Amygdala (tissue), 56 donors: ENCODE data around the gene CDKN1A.
"Not testable (repeated sequence)": the region's sequence is repeated elsewhere in the genome, so short reads cannot be mapped to it uniquely, and the experiment has no call there.

Source experiments
- DNase-seq, 56 donors: peaks; one replicate each; lab custom pipeline; 2025; lab: John Stamatoyannopoulos, UW

Gene CDKN1A

DNA sequence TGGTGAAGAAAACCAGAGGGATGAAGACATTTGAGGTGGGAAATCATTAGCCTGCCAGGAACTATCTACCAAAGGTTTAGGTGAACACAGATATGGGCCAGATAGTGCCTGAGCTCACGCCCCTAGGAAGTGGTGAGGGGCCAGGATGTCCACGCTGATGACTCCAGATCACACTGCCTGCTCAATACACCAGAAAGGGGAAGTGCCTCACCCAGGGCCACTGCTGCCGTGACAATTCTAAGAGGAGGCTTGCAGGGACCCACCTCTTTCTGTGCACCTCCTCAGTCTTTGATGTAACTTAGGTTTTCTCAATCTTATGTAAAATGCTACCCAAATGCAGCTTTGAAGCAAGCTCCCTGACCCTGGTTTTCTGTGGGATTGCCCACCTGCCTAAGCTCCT lies 13.7 kb downstream of the CDKN1A start:
- DNase-seq = no peak

DNA sequence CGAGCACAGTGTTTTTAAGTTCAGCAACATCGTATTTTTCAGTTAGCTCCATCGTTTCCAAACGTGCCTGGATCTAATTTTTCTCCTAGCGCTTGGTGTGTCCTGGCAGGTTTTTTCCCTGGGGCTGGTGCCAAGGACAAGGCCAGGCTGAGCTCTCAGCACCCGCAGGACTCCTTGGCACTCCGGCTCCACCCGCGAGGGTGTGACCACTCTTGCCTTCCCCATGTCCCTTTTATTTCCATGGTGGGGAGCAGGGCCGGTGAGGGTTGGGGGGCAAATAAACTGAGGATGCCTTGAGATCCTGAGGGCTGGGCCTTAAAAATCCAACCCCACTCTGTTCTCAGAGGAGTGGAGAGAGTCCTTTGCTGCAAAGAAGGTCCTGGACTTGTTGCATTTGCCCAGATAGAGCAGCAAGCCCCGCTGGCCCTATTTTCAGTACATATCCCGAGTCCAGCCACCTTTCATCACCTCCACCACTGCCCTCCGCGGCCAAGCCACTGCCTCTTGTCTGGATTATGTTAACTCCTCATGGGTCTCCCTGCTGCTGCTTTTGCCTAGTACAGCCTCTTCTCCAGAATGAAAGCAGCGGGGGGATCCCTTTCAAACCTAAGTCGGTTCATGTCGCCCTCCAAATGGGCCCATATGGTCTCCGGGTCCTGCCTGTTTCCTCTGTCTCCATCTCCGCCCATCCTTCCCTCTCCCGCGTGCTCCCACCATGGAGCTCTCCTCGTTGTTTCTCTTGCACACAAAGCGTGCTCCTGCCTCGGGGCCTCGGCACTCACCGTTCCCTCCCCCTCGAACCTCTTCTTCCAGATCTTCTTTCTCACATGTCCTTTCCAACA lies 14.6 kb downstream of the CDKN1A start:
- peak in 2 of 56 donors; percentile 6 to 12 for DNase-seq

DNA sequence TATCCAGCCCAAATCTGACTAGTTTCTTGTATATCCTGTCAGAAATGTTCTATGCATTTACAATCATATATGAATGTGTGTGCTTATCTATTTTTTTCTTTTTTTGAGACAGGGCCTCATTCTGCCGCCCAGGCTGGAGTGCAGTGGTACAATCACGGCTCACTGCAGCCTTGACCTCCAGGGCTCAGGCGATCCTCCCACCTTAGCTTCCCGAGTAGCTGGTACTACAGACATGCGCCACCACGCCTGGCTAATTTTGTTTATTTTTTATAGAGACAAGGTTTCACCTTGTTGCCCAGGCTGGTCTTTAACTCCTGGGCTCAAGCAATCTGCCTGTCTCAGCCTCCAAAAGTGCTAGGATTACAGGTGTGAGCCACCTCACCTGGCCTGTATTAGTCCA lies 16.1 kb downstream of the CDKN1A start:
- no peak for DNase-seq

DNA sequence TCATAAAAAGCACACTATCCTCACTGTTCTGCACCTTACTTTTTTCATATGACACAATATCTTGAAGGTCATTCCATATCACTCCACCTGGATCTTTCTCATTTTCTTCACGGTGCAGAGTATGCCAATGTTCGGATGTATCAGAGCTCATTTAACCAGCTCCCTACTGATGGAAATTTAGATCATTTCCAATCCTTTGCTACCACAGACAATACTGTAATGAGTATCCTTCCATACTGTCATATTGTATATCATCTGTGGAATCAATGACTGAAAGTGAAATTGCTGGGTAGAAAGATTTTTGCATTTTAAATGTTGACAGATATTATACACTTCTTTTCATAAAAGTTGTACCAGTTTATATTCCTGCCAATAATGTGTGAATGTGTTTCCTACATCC lies 16.9 kb downstream of the CDKN1A start:
- DNase-seq = no peak

DNA sequence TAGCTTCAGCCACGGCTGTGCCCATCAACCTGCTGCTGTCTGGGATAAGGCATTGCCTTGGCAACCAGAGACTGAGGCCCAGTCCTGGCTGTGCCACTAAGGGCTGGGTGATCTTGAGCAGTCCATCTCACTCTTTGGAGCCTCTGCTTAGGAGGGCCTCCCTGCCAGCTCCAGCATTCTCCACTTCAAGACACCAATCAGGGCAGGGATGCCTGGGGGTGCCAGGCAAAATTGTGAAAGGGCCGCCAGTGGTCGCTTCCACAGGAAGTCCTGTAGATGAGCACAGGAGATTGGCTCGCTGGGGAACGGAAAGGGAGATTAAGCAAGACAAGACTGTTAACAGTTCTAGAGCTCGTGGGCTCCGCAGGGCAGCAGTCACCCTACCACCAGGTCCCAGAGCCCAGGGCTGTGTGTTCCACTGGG lies 19.0 kb downstream of the CDKN1A start, which contains the start of gene RAB44:
Gene RAB44 (plus strand): TSS at position 346 of the 423 bp plus-strand sequence. CDS start 6,410 bp downstream, outside the sequence.
- DNase-seq = no peak

DNA sequence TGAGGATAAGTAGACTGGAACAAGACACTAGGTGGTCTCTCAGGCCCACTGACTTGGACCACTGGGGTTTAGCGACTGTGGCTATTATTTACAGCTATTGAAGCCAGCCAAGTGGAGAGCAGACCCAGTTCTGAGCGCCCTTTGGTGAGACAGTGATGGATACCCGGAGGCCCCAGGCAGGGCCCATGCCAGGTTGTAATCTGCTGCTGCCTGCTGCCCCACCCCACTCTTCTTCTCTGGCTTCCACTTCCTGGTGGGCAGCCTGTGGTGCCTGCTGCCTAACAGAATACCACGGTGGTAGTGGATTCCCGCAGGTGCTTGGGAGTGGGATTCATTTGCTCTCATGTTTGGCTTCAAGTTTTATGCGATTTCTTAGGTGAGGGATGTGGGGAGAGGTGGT lies 19.7 kb downstream of the CDKN1A start:
- DNase-seq = no peak

DNA sequence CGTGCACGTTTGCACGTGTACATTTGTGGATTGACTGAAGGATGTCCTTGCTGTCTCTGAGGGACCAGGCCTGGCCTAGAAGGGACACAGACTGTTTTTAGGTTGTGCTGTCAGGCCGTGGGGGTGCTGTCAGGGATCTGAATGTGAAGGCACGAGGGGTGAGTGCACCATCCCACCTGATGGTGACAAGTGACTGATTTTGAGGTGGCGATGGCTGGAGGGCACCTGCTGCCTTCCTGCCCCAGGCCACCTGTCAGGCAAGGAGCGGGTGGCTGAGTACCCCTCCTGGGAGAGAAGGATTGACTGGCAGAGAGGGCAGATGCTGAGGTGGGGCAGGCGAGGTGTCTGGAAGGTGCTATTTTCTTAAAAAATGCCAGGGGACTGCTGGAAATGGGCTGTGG lies 20.4 kb downstream of the CDKN1A start:
- no peak for DNase-seq

DNA sequence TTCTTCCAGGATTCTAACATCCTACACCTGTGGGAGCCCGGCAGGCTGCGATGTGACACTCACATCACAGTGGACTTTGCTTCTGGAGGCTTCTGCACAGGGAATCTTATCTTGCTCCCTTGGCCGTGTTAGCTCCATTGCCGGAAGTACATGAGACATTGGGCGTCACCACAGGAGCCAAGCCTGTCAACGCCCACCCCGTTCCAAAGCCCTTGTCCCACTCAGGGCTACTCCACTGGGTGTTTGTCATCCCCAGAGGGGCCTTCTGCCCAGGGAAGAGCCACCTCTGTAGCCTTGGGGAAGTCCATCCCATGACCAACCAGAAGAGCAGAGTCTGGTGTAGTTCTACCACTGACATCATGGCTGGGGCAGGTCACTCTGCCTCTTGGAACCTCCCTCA lies 20.8 kb downstream of the CDKN1A start:
- DNase-seq = no peak

DNA sequence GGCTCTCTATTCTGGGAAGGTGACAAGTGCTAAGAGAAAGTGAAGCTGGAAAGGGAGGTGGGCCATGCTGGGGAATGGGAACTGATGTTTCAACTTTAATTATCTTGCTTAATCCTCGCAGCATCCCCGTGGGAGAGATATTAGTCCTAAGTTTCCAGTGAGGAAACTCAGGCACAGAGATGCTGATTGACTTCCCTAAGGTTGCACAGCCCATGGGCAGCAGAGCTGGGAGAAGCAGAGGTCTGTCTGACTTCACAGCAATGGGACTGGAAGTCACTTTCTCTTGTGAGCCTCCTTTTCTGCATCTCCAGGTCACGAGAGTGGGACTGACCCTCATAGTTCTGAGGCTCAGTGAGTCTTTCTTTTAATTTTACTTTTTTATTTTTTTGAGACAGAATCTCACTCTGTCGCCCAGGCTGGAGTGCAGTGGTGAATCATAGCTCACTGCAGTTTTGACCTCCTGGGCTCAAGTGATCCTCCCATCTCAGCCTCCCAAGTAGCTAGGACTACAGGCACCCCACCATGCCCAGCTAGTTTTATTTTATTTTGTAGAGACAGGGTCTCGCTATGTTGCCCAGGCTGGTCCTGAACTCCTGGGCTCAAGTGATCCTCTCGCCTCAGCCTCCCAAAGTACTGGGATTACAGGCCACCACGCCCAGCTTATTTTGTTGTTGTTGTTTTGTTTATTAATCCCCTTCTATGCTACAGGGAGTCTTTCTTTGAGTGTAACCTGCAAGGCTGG lies 21.7 kb downstream of the CDKN1A start:
- no peak for DNase-seq

DNA sequence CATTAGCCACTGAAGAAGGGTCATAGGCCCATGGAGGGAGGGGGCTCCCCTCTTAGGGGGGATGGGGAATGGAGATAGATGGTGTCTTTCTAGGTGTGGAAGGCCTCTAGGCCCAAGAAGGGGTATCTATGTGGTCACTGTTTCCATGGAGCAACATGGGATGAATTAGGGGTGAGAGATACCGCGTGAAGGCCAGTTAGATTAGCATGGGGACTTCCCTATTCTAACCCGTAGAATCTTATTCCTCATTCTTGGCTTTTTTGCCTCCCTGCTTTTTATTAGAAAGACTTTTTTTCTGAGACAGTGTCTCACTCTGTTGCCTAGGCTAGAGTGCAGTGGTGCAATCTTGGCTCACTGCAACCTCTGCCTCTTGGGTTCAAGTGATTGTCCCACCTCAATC lies 22.3 kb downstream of the CDKN1A start:
- DNase-seq = no peak

DNA sequence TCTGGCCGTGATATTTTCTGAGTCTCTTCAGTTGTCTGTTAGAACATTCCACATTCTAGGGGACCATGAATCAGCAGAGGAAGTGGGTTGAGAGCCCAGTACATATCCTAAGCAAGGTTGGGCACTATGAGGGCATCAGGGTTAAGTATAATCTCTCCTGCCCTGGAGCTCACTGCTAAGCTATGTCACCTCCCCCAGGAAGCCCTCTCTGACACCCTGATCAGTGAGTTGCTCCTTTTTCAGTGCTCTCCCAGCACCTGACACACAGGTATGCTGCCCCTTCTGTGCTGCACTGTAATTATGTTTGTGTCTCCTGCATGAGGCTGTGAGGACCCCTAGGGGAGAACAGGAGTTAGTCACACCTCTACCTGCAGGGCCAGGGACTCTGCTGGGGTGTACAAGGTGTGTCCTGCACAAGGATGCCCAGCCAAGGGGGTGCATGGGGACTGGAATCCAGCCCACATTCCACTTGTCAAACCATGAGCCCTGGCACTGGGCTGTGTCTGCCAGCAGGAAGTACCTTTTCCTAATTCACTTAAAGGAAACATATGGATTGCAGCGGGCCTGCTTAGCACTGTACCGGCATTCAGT lies 23.0 kb downstream of the CDKN1A start:
- DNase-seq = no peak

DNA sequence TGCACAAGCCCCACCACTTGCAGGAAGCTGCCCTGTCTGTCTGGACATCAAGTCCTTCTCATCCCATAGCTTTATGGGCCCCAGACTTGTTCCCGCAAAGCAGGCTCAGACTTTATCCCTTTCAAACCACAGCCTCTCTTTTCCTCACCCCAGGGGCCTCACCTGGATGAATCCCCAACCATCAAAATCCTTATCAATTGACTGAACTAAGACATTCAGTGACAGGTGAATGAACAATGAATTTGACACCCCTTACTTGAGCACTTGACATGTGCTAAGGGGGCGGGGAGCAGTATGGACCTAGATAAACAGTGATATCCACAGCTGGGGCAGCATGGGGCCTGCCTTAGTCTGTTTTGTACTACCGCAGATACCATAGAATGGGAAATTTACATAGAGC lies 24.1 kb downstream of the CDKN1A start:
- no peak for DNase-seq

DNA sequence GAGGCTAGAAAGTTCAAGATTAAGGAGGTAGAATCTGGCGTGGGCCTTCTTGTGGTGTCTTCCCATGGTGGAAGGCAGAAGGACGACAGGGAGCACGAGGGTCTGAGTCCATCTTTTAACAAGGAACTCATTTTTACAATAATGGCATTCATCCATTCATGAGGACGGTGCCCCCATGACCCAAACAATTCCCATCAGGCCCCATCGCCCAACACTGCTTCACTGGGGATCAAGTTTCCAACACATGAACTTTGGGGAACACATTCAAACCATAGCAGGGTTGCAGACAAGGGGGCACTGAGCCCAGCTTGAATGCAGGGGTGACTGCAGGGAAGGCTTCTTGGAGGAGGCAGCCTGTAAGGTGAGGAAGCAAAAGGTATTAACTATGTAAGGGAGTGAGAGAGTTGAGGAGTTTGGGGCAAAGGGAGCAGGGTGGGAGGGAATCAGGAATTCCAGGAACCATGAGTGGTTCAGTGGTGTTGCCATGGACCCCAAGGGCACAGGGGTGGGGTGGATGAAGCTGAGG lies 24.6 kb downstream of the CDKN1A start:
- DNase-seq = no peak

DNA sequence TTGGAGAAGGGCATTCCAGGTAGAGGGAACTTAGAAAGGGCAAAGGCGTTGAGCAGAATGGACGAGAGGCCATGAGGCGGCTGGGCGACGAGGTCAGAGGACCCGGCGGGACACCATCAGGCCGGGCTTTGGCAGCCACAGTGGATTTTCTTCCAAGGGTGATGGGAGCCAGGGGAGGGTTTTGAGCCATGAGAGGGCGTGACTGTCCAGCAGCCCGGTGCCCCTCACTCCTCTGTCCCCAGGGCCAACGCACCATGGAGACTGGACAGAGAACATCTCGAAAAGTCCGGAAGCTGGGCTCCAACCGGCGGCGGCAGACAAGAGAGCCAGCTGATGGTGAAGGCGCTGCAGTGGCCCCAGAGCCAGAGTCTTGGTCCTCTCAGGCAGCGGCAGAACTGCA lies 25.5 kb downstream of the CDKN1A start:
- DNase-seq = no peak

DNA sequence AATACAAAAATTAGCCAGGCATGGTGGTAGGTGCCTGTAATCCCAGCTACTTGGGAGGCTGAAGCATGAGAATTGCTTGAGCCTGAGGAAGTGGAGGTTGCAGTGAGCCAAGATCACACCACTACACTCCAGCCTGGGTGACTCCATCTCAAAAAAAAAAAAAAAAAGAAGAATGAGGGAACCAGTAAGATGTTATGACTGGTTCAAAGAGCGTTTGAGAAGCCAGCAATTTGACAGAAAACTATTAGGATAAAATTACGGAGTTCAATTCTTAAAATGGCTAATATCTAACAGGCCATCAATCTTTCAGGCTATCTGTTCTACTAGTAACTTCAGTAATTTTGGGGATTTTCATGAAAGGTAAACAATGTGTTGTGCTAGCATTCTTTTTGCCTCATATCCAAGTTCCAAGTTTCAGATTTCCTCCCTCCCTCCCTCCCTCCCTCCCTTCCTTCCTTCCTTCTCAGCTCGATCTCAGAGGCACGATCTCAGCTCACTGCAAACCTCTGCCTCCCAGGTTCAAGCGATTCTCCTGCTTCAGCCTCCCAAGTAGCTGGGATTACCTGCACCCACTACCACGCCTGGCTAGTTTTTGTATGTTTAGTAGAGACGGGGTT lies 26.6 kb downstream of the CDKN1A start:
- DNase-seq = not testable (repeated sequence)

DNA sequence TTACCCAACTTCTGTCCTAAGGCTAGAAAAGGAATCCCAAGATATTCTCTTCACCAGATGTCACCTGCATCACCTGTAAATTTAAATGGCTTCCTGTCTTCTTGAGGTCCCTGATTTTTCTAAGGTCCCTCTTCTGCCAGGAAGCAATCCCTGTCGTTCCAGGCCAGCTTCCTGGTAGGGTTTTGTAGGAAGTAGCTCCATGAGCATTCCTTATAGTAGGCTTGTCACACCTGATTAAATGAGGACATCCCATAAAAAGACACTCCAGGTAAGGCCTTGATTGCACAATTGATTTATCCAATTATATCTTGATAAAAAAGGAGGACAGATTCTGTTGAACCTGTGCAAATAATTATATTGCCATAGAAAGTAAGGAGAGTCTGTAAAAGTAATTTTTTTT lies 27.8 kb downstream of the CDKN1A start:
- no peak for DNase-seq

DNA sequence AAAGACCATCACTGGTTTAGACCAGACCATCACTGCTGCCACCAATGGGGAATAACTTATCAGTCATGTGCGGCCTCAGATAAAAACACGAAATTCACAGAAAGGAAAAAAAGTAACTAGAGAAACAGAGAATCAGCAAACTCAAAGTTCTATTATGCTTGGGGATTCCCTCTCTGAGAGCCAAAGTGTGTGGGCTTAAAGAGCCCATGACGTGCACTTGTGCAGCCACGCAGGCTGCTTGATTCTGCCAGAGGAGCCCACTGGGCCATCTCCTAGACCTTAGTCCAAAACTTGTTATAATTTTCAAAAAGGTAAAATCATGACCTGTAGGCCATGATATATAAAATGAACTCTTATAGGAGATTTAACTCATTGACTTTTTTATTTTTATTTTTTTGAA lies 34.3 kb downstream of the CDKN1A start:
- no peak for DNase-seq

DNA sequence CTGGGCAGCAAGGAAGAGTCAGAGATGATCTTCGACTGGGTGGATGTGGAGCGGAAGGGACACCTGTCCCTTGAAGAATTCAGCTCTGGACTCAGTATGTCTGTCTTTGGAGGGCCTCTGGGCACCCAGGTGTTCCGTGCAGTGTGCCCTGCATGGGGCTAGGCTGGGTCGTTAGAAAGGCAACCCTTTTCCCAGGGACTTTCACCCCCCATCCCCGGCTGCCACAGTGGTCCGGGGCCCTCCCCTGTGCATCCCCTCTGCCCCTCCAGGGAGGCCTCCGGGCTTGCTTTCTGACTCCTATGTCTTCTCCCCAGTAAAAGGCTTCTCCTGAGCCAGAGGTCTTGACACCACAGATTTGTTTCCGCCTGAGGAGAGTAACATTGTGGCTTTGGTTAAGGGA lies 35.3 kb downstream of the CDKN1A start:
- DNase-seq = no peak

DNA sequence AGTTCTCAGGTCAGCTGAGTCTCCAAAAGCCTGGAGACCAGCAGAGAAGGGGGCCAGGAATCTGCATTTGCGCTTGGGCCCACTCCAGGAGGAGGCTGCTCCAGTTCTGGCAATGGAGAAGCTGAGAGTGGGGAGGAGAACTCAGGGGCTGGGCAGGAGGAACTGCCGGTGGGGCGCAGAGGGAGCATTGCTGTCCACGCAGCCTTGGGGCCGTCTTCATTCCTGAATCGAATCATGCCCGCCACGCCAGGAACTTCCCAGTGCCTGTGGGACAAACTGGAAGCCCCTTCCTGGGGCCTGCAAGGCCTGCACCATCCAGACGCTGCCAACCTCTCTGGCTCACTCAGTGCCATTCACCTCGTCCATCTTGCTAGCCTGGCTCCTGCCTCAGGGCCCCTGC lies 36.0 kb downstream of the CDKN1A start:
- DNase-seq = no peak

DNA sequence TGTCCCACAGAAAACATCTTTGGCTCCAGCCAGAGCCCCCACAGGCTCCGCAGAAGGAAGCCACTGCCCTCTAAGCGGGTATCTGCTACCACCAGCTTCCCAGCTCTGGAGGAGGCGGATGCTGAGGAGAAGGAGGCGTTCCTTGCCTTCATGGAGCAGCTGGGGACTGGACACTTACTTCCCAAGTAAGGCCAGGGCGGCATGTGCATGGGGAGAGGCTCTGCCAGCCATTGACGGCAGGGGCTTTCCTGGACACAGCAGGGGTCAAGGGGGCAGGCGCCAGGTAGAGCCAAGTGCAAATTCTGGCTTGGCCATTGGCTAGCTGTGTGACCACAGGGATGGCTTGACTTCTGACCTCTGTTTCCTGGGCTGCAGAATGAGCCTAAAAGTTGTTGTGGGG lies 37.0 kb downstream of the CDKN1A start:
- no peak for DNase-seq
